GM23338 (cell line): ENCODE results near the gene CAPZB. TPM values are rescaled to one million over a fixed set of nuclear protein-coding genes. Genes with fewer than 3 reads are reported as not detected.
A peak's percentile ranks its signal among the peaks of the same experiment; 100 is the strongest.

Experiments used
- ATAC-seq: fragments of 200-7000 bp; cut with Tn5 transposase; 3 replicates; pipeline ENCODE4 v1.9.1; 2020
- DNase-seq: peaks from one replicate; pipeline ENCODE4 v3.0.0-alpha.2; 2015; ENCODE audit warnings: low spot score
- H2AFZ ChIP-seq: fragments of 200-600 bp; sonication (generic); 2 replicates; pipeline ENCODE4 v1.8.0; 2016; ENCODE audit warnings: antibody characterized with exemption, mild to moderate bottlenecking, moderate library complexity
- H3F3A ChIP-seq: fragments of 200-600 bp; sonication (generic); replicated peaks from 2 replicates; pipeline ENCODE4 v1.8.0; 2017; ENCODE audit warnings: antibody characterized with exemption, mixed run types, low read depth
- H3K27ac ChIP-seq: fragments of 200-600 bp; sonication (generic); 2 replicates; pipeline ENCODE4 v1.6.1; 2016; ENCODE audit warnings: low read depth
- H3K27me3 ChIP-seq: fragments of 200-600 bp; sonication (generic); 2 replicates; pipeline ENCODE4 v1.8.0; 2016; ENCODE audit warnings: mild to moderate bottlenecking, mixed run types, moderate library complexity; ENCODE audit not compliant: insufficient read depth
- H3K36me3 ChIP-seq: fragments of 200-600 bp; sonication (generic); 2 replicates; pipeline ENCODE4 v1.8.0; 2016; ENCODE audit warnings: mild to moderate bottlenecking; ENCODE audit not compliant: insufficient read depth
- H3K4me1 ChIP-seq: fragments of 200-600 bp; sonication (generic); 2 replicates; pipeline ENCODE4 v1.8.0; 2016; ENCODE audit warnings: mild to moderate bottlenecking, moderate library complexity; ENCODE audit not compliant: insufficient read depth
- H3K4me2 ChIP-seq: fragments of 200-600 bp; sonication (generic); 2 replicates; pipeline ENCODE4 v1.7.1; 2017; ENCODE audit warnings: mixed run types
- H3K4me3 ChIP-seq: fragments of 200-600 bp; sonication (generic); 2 replicates; pipeline ENCODE4 v1.6.1; 2016; ENCODE audit warnings: mixed run types
- H3K79me2 ChIP-seq: fragments of 200-600 bp; sonication (generic); replicated peaks from 2 replicates; pipeline ENCODE4 v1.8.0; 2017; ENCODE audit warnings: mild to moderate bottlenecking; ENCODE audit not compliant: insufficient read depth
- H3K9me2 ChIP-seq: fragments of 200-600 bp; sonication (generic); 2 replicates; pipeline ENCODE4 v1.8.0; 2017; ENCODE audit not compliant: insufficient read depth
- H4K20me1 ChIP-seq: fragments of 200-600 bp; sonication (generic); replicated peaks from 2 replicates; pipeline ENCODE4 v1.8.0; 2017; ENCODE audit warnings: mild to moderate bottlenecking; ENCODE audit not compliant: insufficient read depth
- H3K27ac Mint-ChIP-seq: 2 replicates; pipeline ENCODE4 v1.8.0; 2020; ENCODE audit warnings: inconsistent platforms, mild to moderate bottlenecking, moderate library complexity, mixed read lengths
- H3K27me3 Mint-ChIP-seq: 3 replicates; pipeline ENCODE4 v1.8.0; 2022; ENCODE audit warnings: low read depth, mild to moderate bottlenecking, moderate library complexity, mixed read lengths, inconsistent platforms; ENCODE audit not compliant: insufficient read depth, poor library complexity
- H3K36me3 Mint-ChIP-seq: 3 replicates; pipeline ENCODE4 v1.8.0; 2021; ENCODE audit warnings: low read depth, mild to moderate bottlenecking, inconsistent platforms, moderate library complexity, mixed read lengths
- H3K4me1 Mint-ChIP-seq: 3 replicates; pipeline ENCODE4 v1.8.0; 2020; ENCODE audit warnings: mild to moderate bottlenecking, inconsistent platforms, mixed read lengths
- H3K4me3 Mint-ChIP-seq: 3 replicates; pipeline ENCODE4 v1.8.0; 2021; ENCODE audit warnings: moderate library complexity, mild to moderate bottlenecking, inconsistent platforms, mixed read lengths
- H3K9me3 Mint-ChIP-seq: 3 replicates; pipeline ENCODE4 v1.8.0; 2020; ENCODE audit warnings: moderate library complexity, mild to moderate bottlenecking, inconsistent platforms, mixed read lengths
- CREB1 ChIP-seq: fragments of 250-450 bp; sonication (Bioruptor Pico); IDR thresholded peaks from 2 replicates; pipeline ENCODE4 v1.5.0; 2020; ENCODE audit warnings: low read depth, mild to moderate bottlenecking, moderate library complexity
- CTCF ChIP-seq, 2 experiments: fragments of 200-600 bp in 1 of 2; sonication (generic) in 1 of 2; conservative IDR thresholded peaks; 2 replicates each; pipeline versions ENCODE4 v1.5.1 to v1.6.1; 2016 to 2017; ENCODE audit warnings: antibody characterized with exemption in 2 of 2, low read depth in 2 of 2, mild to moderate bottlenecking in 2 of 2, moderate library complexity in 1 of 2
- ETS1 ChIP-seq: IDR thresholded peaks from 2 replicates; pipeline ENCODE4 v1.6.1; 2016; ENCODE audit warnings: antibody characterized with exemption
- EZH2 ChIP-seq: fragments of 200-600 bp; sonication (generic); IDR thresholded peaks from one replicate; pipeline ENCODE4 v1.8.0; 2017; ENCODE audit warnings: antibody characterized with exemption, mild to moderate bottlenecking, low read depth; ENCODE audit not compliant: unreplicated experiment
- EZH2phosphoT487 ChIP-seq: fragments of 200-600 bp; sonication (generic); IDR thresholded peaks from one replicate; pipeline ENCODE4 v1.8.1; 2018; ENCODE audit warnings: antibody characterized with exemption; ENCODE audit not compliant: unreplicated experiment
- JUNB ChIP-seq: IDR thresholded peaks from one replicate; pipeline ENCODE4 v1.6.1; 2016; ENCODE audit warnings: antibody characterized with exemption; ENCODE audit not compliant: unreplicated experiment
- NANOG ChIP-seq: IDR thresholded peaks from 2 replicates; pipeline ENCODE4 v1.6.1; 2016; ENCODE audit warnings: antibody characterized with exemption, borderline replicate concordance
- POLR2AphosphoS5 ChIP-seq: IDR thresholded peaks from 2 replicates; pipeline ENCODE4 v1.6.1; 2016; ENCODE audit warnings: antibody characterized with exemption, low read depth
- STAT1 ChIP-seq: IDR thresholded peaks from one replicate; pipeline ENCODE4 v1.6.1; 2016; ENCODE audit warnings: antibody characterized with exemption; ENCODE audit not compliant: unreplicated experiment
- ZNF114 ChIP-seq: fragments of 250-450 bp; sonication (Bioruptor Pico); IDR thresholded peaks from 2 replicates; pipeline ENCODE4 v1.5.0; 2020; ENCODE audit warnings: mild to moderate bottlenecking, moderate library complexity
- ZNF331 ChIP-seq: fragments of 250-450 bp; sonication (Bioruptor Pico); IDR thresholded peaks from 2 replicates; pipeline ENCODE4 v1.5.0; 2020; ENCODE audit warnings: low read depth, mild to moderate bottlenecking, moderate library complexity
- ZNF462 ChIP-seq: fragments of 250-450 bp; sonication (Bioruptor Pico); IDR thresholded peaks from 2 replicates; pipeline ENCODE4 v1.5.0; 2020; ENCODE audit warnings: mild to moderate bottlenecking, moderate library complexity
- polyA plus RNA-seq: library from polyadenylated mRNA; unstranded; fragments of >200 nt; fragmentation: Nextera tagmentation; extraction: Ambion mirVana; gene quantifications from 2 replicates; pipeline ENCODE4 v1.2.1, GENCODE V29; 2016
- total RNA-seq: library from RNA; depleted of rRNA; stranded (reverse); fragments of >200 nt; shearing (Covaris generic); gene quantifications from 2 replicates; pipeline ENCODE4 v1.2.3, GENCODE V29; 2014
- TF ChIP-seq, protein P1 (sequence below): IDR thresholded peaks from one replicate; pipeline ENCODE4 v1.6.1; 2018; ENCODE audit warnings: antibody characterized with exemption; ENCODE audit not compliant: unreplicated experiment

The CAPZB gene
- total and polyA plus RNA-seq, 2 experiments from 2014 or later: 195 to 348 TPM

DNA sequence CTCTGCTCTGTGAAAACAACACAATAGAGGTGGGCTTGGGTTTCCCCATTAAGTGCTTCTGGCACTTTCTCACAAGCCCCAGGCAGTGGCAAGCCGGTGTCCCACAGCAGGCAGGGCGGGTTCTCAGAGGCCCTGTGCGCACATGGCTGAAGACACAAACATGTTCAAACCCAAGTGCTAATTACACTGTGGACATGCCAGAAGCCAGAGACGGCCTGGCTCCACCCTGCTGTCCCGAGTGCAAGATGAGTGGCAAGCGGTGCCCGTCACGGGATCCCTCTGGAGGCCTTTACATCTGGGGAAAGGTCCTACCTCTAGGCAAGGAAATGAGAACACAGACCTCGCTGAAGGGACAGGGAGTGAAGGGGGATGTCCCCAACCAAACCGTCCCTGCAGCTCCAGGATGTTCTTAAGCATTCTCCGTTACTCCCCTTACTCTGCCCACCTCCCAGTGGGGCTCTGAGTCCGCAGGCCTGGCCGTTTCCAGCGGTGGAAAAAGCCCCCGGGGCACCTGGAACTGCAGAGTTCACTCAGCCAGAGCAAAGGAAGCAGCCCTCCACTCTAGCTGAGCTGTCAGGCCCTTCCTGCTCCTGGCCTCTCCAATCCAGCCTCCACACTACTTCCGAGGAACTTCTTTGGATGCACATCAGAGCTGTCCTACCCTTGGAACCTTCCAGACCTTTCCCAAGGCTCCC is 115.8 kb downstream of the CAPZB start:
- H3K9me3 Mint-ChIP-seq: no peaks in the 10 kb centered on the region
- H3K4me1 Mint-ChIP-seq: peaks cover 2% of the 10 kb centered on the region; the same call in 2 of the 3 replicates

More for the DNA sequence above, 115.8 kb downstream of the CAPZB start:
- no peak for ATAC-seq
- Mint-ChIP-seq H3K4me3 (no peak overlapping the region), H3K27ac (peak overlapping the region; percentile 72; the same call in 1 of the 2 replicates), H3K36me3 (peaks cover 8% of the 10 kb centered on the region; the same call in 2 of the 3 replicates), H3K27me3 (peaks cover 8% of the 10 kb centered on the region)
- no peaks in the 10 kb centered on the region for H3K27me3 ChIP-seq
- H3K27ac ChIP-seq: no peak overlapping the region
- no peak overlapping the region for H3K4me2 ChIP-seq
- no peaks in the 10 kb centered on the region for H3K9me2 ChIP-seq
- DNase-seq: no peak
- no peaks in the 10 kb centered on the region for H3F3A ChIP-seq
- H3K79me2 ChIP-seq: peaks cover 36% of the 10 kb centered on the region
- peaks cover 38% of the 10 kb centered on the region for H4K20me1 ChIP-seq
- no peaks in the 10 kb centered on the region for H3K36me3 ChIP-seq
- no peak overlapping the region for H2AFZ ChIP-seq
- no peak overlapping the region for H3K4me3 ChIP-seq
- H3K4me1 ChIP-seq: no peaks in the 10 kb centered on the region
- TF ChIP-seq, protein P1, sequence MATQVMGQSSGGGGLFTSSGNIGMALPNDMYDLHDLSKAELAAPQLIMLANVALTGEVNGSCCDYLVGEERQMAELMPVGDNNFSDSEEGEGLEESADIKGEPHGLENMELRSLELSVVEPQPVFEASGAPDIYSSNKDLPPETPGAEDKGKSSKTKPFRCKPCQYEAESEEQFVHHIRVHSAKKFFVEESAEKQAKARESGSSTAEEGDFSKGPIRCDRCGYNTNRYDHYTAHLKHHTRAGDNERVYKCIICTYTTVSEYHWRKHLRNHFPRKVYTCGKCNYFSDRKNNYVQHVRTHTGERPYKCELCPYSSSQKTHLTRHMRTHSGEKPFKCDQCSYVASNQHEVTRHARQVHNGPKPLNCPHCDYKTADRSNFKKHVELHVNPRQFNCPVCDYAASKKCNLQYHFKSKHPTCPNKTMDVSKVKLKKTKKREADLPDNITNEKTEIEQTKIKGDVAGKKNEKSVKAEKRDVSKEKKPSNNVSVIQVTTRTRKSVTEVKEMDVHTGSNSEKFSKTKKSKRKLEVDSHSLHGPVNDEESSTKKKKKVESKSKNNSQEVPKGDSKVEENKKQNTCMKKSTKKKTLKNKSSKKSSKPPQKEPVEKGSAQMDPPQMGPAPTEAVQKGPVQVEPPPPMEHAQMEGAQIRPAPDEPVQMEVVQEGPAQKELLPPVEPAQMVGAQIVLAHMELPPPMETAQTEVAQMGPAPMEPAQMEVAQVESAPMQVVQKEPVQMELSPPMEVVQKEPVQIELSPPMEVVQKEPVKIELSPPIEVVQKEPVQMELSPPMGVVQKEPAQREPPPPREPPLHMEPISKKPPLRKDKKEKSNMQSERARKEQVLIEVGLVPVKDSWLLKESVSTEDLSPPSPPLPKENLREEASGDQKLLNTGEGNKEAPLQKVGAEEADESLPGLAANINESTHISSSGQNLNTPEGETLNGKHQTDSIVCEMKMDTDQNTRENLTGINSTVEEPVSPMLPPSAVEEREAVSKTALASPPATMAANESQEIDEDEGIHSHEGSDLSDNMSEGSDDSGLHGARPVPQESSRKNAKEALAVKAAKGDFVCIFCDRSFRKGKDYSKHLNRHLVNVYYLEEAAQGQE: no peak
- no peak for TF ChIP-seq EZH2phosphoT487
- TF ChIP-seq NANOG: no peak
- no peak for TF ChIP-seq CREB1 (CRISPR knock-in tag)
- no peak for TF ChIP-seq ETS1
- TF ChIP-seq EZH2: no peak
- no peak for TF ChIP-seq ZNF114 (CRISPR knock-in tag)
- TF ChIP-seq POLR2AphosphoS5: no peak
- TF ChIP-seq STAT1: no peak
- no peak for TF ChIP-seq ZNF462 (CRISPR knock-in tag)
- no peak for TF ChIP-seq ZNF331 (CRISPR knock-in tag)
- no peak for TF ChIP-seq CTCF (conservative IDR thresholded peaks at IDR 0.05; ENCODE audit: low read depth in 2 of 2)
- TF ChIP-seq JUNB: no peak
